Heart left ventricle (tissue), 13 donors: ENCODE data around the gene ORM2.

Source experiments
- POLR2A ChIP-seq, 2 donors: fragments of 450-650 bp; IDR thresholded peaks; one replicate each; pipeline ENCODE4 v1.6.1; 2017; ENCODE audit warnings: antibody characterized with exemption in 2 of 2, mild to moderate bottlenecking in 2 of 2, moderate library complexity in 2 of 2
- TF ChIP-seq, protein P1 (sequence below), 12 donors: fragments of 200-600 bp; sonication (generic) in 4 of 12; IDR thresholded peaks; one replicate each; pipeline versions ENCODE4 v1.5.0 to v1.8.0; 2018 to 2022; ENCODE audit warnings: antibody characterized with exemption in 12 of 12, mild to moderate bottlenecking in 5 of 12
- donor health status: ischemic (EF 13 %, LVEDD 7.1; RV severe dilation, severe dysfunction).
- donor health status: DM: no; HTN: yes; CAD: no.
- donor health status: DM: no; HTN: no; CAD: no.
- donor health status: ischemic (EF 25% LVEDD 6.9; RV normal size, moderate dysfunction).
- donor health status: ischemic (EF 25% LVEDD 5.7; RV mildly dilated, moderate dysfunction).
- donor health status: ischemic (EF 35%, LVEDD 5.7; RV mildly dilated, moderate dysfunction).
- donor health status: nonischemic (EF 11% LVEDD 7.7; RV severe dilation, severe dysfunction).
- donor health status: DM: yes; HTN: yes; CAD: no.
- donor health status: PGD.
- donor health status: ischemic (EF 29% LVEDD 5.4; RV normal size, mild dysfunction).
- donor health status: nonischemic (EF 23%, LVEDD 6.1; RV moderate dilation, normal function).

DNA sequence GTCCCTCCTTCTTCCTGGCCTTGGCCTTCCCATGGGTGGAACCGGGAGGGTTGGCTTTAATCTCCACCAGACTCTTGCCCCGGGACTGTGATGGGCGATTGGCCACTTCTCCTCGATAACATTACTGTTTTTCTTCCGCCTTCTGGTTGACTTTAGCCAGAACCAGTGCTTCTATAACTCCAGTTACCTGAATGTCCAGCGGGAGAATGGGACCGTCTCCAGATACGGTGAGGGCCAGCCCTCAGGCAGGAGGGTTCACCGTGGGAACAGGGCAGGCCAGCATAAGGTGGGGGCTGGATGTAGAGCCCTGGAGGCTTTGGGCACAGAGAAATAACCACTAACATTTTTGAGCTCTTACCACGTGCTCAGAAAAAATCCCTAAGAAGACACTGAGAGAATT is 967 bp downstream of the ORM2 start:
- TF ChIP-seq, protein P1, sequence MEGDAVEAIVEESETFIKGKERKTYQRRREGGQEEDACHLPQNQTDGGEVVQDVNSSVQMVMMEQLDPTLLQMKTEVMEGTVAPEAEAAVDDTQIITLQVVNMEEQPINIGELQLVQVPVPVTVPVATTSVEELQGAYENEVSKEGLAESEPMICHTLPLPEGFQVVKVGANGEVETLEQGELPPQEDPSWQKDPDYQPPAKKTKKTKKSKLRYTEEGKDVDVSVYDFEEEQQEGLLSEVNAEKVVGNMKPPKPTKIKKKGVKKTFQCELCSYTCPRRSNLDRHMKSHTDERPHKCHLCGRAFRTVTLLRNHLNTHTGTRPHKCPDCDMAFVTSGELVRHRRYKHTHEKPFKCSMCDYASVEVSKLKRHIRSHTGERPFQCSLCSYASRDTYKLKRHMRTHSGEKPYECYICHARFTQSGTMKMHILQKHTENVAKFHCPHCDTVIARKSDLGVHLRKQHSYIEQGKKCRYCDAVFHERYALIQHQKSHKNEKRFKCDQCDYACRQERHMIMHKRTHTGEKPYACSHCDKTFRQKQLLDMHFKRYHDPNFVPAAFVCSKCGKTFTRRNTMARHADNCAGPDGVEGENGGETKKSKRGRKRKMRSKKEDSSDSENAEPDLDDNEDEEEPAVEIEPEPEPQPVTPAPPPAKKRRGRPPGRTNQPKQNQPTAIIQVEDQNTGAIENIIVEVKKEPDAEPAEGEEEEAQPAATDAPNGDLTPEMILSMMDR (IDR thresholded peaks at IDR 0.05) = no peak
- no peak for TF ChIP-seq POLR2A (IDR thresholded peaks at IDR 0.05)
